NOMO-1 treated with dmso at 0.1 percent for 144 hours (cell line): Measurements from ENCODE around the gene HOMER3.
"Not testable (repeated sequence)": the region's sequence is repeated elsewhere in the genome, so short reads cannot be mapped to it uniquely, and the experiment has no call there.

ENCODE experiments used
- DNase-seq: peaks from one replicate; lab custom pipeline; 2025; ENCODE audit not compliant: unreplicated experiment; lab: John Stamatoyannopoulos, UW

The HOMER3 gene

GRCh38 chr19:18928018-18928805, 12.8 kb downstream of the HOMER3 start:
- no peak for DNase-seq

GRCh38 chr19:18924684-18925213, 16.3 kb downstream of the HOMER3 start:
- no peak for DNase-seq

GRCh38 chr19:18922228-18922985, 18.6 kb downstream of the HOMER3 start:
- no peak for DNase-seq

- DNase-seq = no peak
Measured at GRCh38 chr19:18921593-18921992, 19.4 kb downstream of the HOMER3 start.

- no peak for DNase-seq
Measured at GRCh38 chr19:18920400-18920799, 20.6 kb downstream of the HOMER3 start.

GRCh38 chr19:18919900-18920214, 21.2 kb downstream of the HOMER3 start:
- DNase-seq = no peak

GRCh38 chr19:18919086-18919899, 21.7 kb downstream of the HOMER3 start, which contains the start of the genes COPE and DDX49:
TSS of gene COPE (minus strand) at chr19:18919387. CDS start at chr19:18919348, 39 bp downstream.
TSS of gene DDX49 (plus strand) at chr19:18919715. CDS start at chr19:18919742, 27 bp downstream.
- DNase-seq = peak; percentile 99

GRCh38 chr19:18917593-18917992, 23.4 kb downstream of the HOMER3 start:
- not testable (repeated sequence) for DNase-seq

- DNase-seq = no peak
Measured at GRCh38 chr19:18915639-18916038, 25.4 kb downstream of the HOMER3 start.

- DNase-seq = no peak
Measured at GRCh38 chr19:18913466-18913865, 27.6 kb downstream of the HOMER3 start.

- DNase-seq = no peak
Measured at GRCh38 chr19:18912933-18913332, 28.1 kb downstream of the HOMER3 start.

- DNase-seq = no peak
Measured at GRCh38 chr19:18910801-18911436, 30.1 kb downstream of the HOMER3 start.

- DNase-seq = no peak
Measured at GRCh38 chr19:18910010-18910409, 31.0 kb downstream of the HOMER3 start.

- DNase-seq = no peak
Measured at GRCh38 chr19:18908917-18909619, 31.9 kb downstream of the HOMER3 start.

GRCh38 chr19:18906605-18907519, 34.2 kb downstream of the HOMER3 start:
- DNase-seq = no peak

GRCh38 chr19:18905513-18906236, 35.3 kb downstream of the HOMER3 start:
- no peak for DNase-seq

- DNase-seq = no peak
Measured at GRCh38 chr19:18905058-18905456, 36.0 kb downstream of the HOMER3 start.

GRCh38 chr19:18904334-18905057, 36.5 kb downstream of the HOMER3 start:
- no peak for DNase-seq
